NCI-H1417 treated with DMSO at 0.1 percent for 48 hours (cell line): ENCODE measurements around the gene TOP3B.

Experiments
- DNase-seq: peaks from one replicate; lab custom pipeline; 2025; lab: John Stamatoyannopoulos, UW

Gene TOP3B

DNA sequence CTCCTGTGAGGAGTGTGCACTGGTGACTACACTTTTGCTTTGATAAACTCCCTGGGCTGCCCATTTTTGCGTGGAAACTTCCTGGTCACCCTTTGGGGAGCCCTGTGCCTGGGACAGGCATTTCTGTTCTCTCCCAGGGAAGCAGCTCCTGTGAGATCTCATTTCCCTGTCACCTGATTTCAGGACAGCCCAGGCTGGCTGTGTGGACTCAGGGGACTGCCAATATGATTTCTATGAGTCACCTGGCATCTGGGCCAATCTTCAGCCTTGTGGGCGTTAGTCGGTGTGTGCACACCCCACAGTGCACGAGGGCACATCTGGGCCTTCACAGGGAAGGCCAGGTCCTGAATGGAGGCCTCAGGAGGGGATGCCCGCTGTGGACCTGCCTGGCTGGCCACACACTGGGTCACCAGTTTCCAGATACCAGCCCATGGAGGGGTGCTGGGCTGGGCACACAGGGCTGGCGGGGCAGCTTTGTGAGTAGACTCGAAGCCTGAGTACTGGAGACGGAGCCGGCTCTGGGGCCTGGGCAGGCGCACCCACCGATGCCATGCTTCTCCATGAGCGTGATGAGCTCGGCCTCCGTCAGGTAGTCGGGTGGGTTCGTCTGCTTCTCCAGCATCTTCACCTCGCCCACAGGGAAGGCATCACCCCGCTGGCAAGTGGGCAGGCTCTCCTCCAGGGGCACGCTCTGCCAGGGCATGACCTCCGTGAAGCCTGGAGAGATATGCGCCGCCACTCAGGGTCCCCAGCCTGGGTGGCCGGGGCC is 20.5 kb downstream of the TOP3B start:
- DNase-seq: no peak

GRCh38 chr22:21961127-21961867 is 21.3 kb downstream of the TOP3B start:
- DNase-seq: no peak

- no peak for DNase-seq
Measured at GRCh38 chr22:21960200-21961126, 22.1 kb downstream of the TOP3B start.

- DNase-seq: no peak
Measured at GRCh38 chr22:21959274-21960074, 23.1 kb downstream of the TOP3B start.

- no peak for DNase-seq
Measured at GRCh38 chr22:21958360-21959273, 24.0 kb downstream of the TOP3B start.

GRCh38 chr22:21952586-21953571 is 29.7 kb downstream of the TOP3B start, which contains the start of gene PPM1F:
TSS of gene PPM1F (minus strand) at chr22:21952848. CDS start at chr22:21946048, 6,800 bp downstream.
- DNase-seq: no peak

GRCh38 chr22:21951931-21952465 is 30.6 kb downstream of the TOP3B start:
- no peak for DNase-seq

DNA sequence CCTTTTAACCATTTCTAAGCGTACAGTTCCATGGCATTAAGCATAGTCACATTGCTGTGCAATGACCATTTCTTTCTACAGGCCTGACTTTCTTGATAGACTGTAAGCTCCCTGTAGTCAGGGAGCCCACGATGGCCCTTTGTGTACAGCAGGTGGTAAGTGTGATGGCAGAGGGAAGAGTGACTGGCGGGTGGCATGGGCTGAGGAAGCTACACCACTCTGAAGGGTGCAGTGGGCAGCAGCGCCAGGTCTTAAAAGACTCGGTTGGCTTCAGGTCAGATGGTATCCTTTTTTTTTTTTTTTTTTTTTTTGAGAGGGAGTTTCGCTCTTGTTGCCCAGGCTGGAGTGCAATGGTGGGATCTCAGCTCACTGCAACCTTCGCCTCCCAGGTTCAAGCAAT is 31.5 kb downstream of the TOP3B start:
- DNase-seq: no peak

GRCh38 chr22:21949948-21950347 is 32.6 kb downstream of the TOP3B start:
- no peak for DNase-seq

DNA sequence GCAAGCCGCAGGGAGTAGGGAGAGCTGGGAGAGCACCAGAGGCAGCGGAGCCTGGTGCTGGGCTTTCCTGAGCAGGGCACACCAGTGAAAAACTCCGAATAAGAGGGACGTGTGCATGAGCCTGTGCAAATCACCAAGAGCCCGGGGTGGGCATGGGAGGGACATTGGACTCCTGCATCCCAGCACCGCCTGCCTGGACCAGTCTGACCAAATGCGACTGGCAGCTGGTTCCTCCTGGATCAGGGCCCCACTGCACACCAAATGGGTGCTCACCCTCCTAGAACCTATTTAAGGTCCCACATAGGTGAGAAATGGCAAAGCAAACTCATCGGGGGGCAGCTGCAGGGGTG is 33.0 kb downstream of the TOP3B start:
- DNase-seq: no peak

GRCh38 chr22:21948824-21949568 is 33.6 kb downstream of the TOP3B start:
- no peak for DNase-seq

DNA sequence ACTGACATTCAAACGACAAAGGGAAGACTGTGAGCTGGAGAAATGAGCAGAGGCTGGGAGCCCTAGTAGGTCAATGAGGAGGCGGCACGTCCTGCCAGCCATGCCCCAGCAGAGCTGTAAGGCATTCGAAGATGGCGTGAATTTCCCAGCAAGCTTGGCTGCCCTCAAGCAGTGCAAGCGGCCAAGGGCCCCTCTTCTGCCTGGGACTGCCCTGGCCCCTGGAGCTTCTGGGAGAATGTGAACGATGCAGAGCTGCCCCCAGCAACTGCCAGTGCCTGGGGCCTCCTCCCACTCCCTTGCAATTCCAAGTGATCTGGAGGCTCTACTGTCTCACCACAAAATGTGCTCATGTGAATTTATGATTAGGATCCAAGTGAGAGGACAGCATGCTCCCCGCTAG is 34.2 kb downstream of the TOP3B start:
- DNase-seq: no peak

DNA sequence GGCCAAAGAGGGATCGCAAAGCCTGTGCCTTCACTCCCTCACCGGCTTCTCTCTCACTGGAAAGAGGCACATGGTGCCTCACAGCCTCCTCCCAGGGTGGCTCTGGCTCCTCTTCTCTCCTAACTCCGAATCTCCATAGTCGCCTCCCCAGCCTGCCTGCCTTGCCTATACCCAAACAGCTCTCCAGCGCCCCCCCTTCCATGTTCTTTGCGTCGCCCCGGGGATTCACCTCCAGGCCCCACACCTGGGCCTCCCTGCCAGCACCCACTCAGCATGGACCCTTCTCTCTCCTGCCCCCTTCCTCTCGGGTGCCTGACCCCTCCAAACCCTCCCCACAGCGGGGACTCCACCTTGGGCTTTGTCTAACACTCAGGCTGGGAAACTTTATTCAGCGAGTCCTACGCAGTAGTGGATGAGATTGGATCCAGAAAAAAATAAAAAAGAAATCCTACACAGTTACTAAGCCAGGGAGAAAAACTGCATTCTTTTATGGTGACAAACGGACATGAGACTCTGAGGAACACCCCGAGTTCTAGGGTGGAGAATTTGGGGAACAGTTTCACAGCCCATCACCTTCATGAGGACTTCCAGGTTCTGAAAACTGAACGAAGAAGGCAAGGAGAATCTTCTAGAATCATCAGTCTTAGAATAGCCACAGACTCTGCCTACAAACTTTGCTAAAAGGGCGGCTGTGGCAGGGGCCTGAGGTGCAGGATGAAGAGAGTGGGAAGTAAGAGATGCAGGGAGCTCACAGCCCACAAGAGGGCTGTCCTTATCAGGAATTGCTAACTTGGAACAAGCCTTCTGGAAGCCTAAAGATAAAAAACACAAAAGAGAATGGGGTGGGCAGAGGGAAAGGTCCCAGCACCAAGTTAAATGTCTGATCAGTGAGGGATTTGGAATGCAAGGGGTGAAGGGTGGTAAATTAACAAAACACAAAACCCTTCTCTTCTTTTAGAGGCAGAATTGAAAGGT is 35.3 kb downstream of the TOP3B start:
- no peak for DNase-seq

DNA sequence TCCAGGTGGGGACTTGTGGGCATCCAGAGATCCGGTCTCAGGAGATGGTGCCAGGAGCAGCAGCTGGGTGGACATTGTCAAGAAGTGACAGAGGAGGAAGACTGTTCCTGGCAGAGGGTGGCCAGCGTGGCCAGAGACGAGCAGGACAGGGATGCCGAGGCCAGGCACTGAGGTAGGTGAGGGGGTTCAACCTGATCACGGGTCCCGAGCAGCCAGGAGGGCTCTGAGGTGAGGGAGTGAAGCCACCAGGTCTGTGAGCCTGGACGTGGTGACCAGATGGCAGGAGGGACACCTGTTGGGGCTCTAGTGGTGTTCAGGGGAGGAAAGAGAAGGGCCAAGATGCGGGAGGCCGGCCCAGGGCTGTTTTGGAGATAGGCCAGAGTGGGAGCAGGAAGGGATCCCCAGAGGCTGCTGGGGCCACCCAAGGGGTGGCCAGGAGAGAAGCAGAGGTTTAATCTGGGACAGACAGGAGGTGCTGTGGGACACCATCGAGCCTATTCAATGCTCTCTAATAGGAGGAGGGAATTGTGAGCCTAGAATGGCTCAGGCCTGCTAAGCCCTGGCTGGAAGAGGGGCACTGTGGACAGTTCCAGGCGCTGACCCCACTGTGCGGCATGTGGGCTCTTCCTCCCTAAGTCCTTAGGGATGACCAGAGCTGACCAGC is 36.2 kb downstream of the TOP3B start:
- no peak for DNase-seq

DNA sequence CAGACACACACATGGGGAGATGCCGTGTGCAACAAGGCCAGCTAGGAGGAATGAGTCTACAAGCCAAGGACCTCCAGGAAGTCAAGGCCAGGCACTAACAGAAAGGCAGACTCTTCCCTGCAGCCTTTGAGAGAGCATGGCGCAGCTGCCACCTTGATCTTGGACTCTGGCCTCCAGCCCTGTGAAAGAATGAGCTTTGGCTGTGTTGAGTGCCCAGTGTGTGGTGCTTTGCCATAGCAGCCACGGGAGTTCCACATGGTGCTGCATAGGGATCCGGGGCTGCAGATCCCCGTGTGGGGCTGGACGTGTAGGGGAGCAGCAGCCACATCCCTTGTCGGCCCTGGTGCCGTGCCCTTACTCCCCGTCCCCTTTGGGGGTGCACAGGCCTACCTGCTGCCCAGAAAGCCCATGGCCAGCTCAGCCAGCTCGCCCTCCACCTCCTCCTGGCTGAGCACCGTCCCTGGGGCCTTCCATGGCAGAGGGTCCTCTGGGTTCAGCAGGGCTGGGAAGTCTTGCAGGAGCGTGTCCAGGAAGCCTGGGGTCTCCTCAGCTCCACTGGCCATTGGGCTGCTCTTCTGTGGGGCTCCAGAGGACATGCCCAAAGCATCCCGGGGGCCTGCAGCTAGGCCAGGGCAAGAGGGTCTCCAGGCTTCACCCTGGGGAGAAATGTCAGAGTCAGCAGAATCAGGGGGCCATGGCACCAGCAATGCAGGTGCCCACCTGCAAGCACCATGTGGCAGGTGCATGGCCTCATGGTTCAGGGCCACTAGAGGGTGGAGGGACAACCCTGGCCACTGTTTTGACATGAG is 36.9 kb downstream of the TOP3B start:
- DNase-seq: no peak

- no peak for DNase-seq
Measured at GRCh38 chr22:21944871-21945270, 37.7 kb downstream of the TOP3B start.
